AG04449 (cell line): ENCODE data around the gene PRKG1.
A peak's percentile ranks its signal among the peaks of the same experiment; 100 is the strongest.

Experiments used
- CTCF ChIA-PET: fragments of 350-600 bp; formaldehyde crosslinking; extraction: SDS; loops from one replicate; lab custom pipeline; 2021; ENCODE audit warnings: antibody characterized with exemption; lab: Yijun Ruan, JAX
- POLR2A ChIA-PET: fragments of 400-600, 350-600 bp; formaldehyde crosslinking; extraction: SDS; loops from one replicate; lab custom pipeline; 2020; ENCODE audit warnings: antibody characterized with exemption, inconsistent platforms; lab: Yijun Ruan, JAX
- DNase-seq: peaks from one replicate; pipeline ENCODE4 v3.0.0-alpha.2; 2010; ENCODE audit warnings: low read depth, low spot score
- H3K4me3 ChIP-seq: 2 replicates; pipeline ENCODE4 v1.5.1; 2011; ENCODE audit warnings: low read depth, mild to moderate bottlenecking, control low read depth, low read length
- CTCF ChIP-seq: IDR thresholded peaks from one replicate; pipeline ENCODE4 v1.5.1; 2011; ENCODE audit warnings: mild to moderate bottlenecking, moderate library complexity, low read length, control low read depth, inconsistent platforms; ENCODE audit not compliant: insufficient read depth; ENCODE audit errors: missing control alignments

Gene PRKG1

GRCh38 chr10:51057925-51058324 lies 16.4 kb upstream of the PRKG1 start:
- CTCF ChIA-PET = interaction anchor here (1.2 to 1.3 kb wide), 2 partner anchors 13 to 364 kb away, joined by 3 to 6 read pairs; no protein-coding TSS in a partner anchor
- TF ChIP-seq CTCF = no peak
- no peak overlapping the region for H3K4me3 ChIP-seq
- POLR2A ChIA-PET = no interaction called here
- DNase-seq = no peak

- no peak for TF ChIP-seq CTCF
- no peak overlapping the region for H3K4me3 ChIP-seq
- DNase-seq = no peak
- POLR2A ChIA-PET = no interaction called here
- CTCF ChIA-PET = interaction anchor here (0.6 to 4.5 kb wide), 54 partner anchors 9 to 1153 kb away, joined by 3 to 62 read pairs (median 4); partner anchors contain the start of gene PRKG1
These were observed 11.1 kb upstream of the PRKG1 start for GRCh38 chr10:51063166-51063565.

GRCh38 chr10:51063659-51064535 lies 10.4 kb upstream of the PRKG1 start:
- no peak overlapping the region for H3K4me3 ChIP-seq
- POLR2A ChIA-PET = no interaction called here
- DNase-seq = peak; percentile 23
- TF ChIP-seq CTCF = peak; percentile 45
- CTCF ChIA-PET = interaction anchor here (0.7 to 4.5 kb wide), 57 partner anchors 8 to 1152 kb away, joined by 3 to 62 read pairs (median 4); partner anchors contain the start of gene PRKG1

GRCh38 chr10:51066231-51066630 lies 8.1 kb upstream of the PRKG1 start:
- H3K4me3 ChIP-seq = no peak overlapping the region
- no peak for TF ChIP-seq CTCF
- POLR2A ChIA-PET = no interaction called here
- no peak for DNase-seq
- CTCF ChIA-PET = no interaction called here

GRCh38 chr10:51072210-51072609 lies 2.1 kb upstream of the PRKG1 start:
- POLR2A ChIA-PET = no interaction called here
- no peak for TF ChIP-seq CTCF
- H3K4me3 ChIP-seq = no peak overlapping the region
- CTCF ChIA-PET = interaction anchor here (1.2 to 3.0 kb wide), 5 partner anchors 9 to 1145 kb away, joined by 3 to 10 read pairs (median 9); no protein-coding TSS in a partner anchor
- DNase-seq = no peak

- no peak for TF ChIP-seq CTCF
- CTCF ChIA-PET = interaction anchor here (1.0 to 3.0 kb wide), 10 partner anchors 9 to 1144 kb away, joined by 3 to 10 read pairs (median 6); no protein-coding TSS in a partner anchor
These were observed 1.3 kb upstream of the PRKG1 start for GRCh38 chr10:51072921-51073434.

More at GRCh38 chr10:51072921-51073434, 1.3 kb upstream of the PRKG1 start:
- peak overlapping the region; percentile 80 for H3K4me3 ChIP-seq
- DNase-seq = no peak
- POLR2A ChIA-PET = interaction anchor here (1.4 kb wide), 1 partner anchor 132 kb away, joined by 3 read pairs; no protein-coding TSS in a partner anchor
